ENCODE data around the gene BPTF. TPM values are rescaled to one million over a fixed set of nuclear protein-coding genes. Genes with fewer than 3 reads are reported as not detected.
"Not testable (repeated sequence)": the region's sequence is repeated elsewhere in the genome, so short reads cannot be mapped to it uniquely, and the experiment has no call there.

Gene BPTF
- total RNA-seq, 1 donor from 2014 or later = 135 TPM

GRCh38 chr17:68020409-68020756 is 195.1 kb downstream of the BPTF start:
- H3K4me3 Mint-ChIP-seq = peak overlapping the region; percentile 91
- H3K27me3 Mint-ChIP-seq = peaks cover 11% of the 10 kb centered on the region
- TF ChIP-seq, protein P1, sequence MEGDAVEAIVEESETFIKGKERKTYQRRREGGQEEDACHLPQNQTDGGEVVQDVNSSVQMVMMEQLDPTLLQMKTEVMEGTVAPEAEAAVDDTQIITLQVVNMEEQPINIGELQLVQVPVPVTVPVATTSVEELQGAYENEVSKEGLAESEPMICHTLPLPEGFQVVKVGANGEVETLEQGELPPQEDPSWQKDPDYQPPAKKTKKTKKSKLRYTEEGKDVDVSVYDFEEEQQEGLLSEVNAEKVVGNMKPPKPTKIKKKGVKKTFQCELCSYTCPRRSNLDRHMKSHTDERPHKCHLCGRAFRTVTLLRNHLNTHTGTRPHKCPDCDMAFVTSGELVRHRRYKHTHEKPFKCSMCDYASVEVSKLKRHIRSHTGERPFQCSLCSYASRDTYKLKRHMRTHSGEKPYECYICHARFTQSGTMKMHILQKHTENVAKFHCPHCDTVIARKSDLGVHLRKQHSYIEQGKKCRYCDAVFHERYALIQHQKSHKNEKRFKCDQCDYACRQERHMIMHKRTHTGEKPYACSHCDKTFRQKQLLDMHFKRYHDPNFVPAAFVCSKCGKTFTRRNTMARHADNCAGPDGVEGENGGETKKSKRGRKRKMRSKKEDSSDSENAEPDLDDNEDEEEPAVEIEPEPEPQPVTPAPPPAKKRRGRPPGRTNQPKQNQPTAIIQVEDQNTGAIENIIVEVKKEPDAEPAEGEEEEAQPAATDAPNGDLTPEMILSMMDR (conservative IDR thresholded peaks at IDR 0.05) = no peak
- H3K27ac Mint-ChIP-seq = peak overlapping the region; percentile 95
- no peak for DNase-seq (ENCODE audit: extremely low spot score, unreplicated experiment)
- H3K36me3 Mint-ChIP-seq = peaks cover 4% of the 10 kb centered on the region
- H3K9me3 Mint-ChIP-seq = no peaks in the 10 kb centered on the region
- peaks cover 5% of the 10 kb centered on the region for H3K4me1 Mint-ChIP-seq (ENCODE audit: unreplicated experiment)

- DNase-seq (ENCODE audit: extremely low spot score, unreplicated experiment); H3K9me3 Mint-ChIP-seq; H3K4me1 Mint-ChIP-seq (ENCODE audit: unreplicated experiment); H3K36me3 Mint-ChIP-seq: not testable (repeated sequence)
- H3K4me3 Mint-ChIP-seq = peak overlapping the region; percentile 91
- H3K27me3 Mint-ChIP-seq = peaks cover 11% of the 10 kb centered on the region
- H3K27ac Mint-ChIP-seq = peak overlapping the region; percentile 95
These were observed 195.5 kb downstream of the BPTF start for GRCh38 chr17:68020791-68021190.

DNA sequence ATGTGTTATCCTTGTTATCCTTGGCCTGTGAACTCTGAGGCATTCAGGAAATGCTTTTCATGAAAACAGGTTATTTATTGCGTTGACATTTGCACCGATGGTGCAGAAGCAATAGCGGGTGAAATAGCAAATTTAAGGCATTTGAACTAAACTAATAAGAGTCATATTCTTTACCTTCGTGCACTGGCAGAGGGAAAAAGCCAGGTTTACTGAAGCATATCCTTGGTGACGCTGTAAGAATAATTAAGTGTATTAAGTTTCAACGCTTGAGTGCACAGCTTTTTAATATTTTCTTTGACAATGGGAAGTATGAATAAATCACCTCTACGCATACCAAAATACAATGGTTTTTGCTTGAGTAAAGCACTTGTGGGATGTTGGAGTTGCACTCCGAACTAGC is 196.7 kb downstream of the BPTF start:
- Mint-ChIP-seq H3K27me3 (peaks cover 11% of the 10 kb centered on the region), H3K9me3 (no peaks in the 10 kb centered on the region), H3K4me1 (ENCODE audit: unreplicated experiment) (peaks cover 5% of the 10 kb centered on the region), H3K36me3 (peaks cover 4% of the 10 kb centered on the region), H3K4me3 (peak overlapping the region; percentile 38), H3K27ac (no peak overlapping the region)
- TF ChIP-seq, protein P1 (conservative IDR thresholded peaks at IDR 0.05) = no peak
- DNase-seq (ENCODE audit: extremely low spot score, unreplicated experiment) = no peak

DNA sequence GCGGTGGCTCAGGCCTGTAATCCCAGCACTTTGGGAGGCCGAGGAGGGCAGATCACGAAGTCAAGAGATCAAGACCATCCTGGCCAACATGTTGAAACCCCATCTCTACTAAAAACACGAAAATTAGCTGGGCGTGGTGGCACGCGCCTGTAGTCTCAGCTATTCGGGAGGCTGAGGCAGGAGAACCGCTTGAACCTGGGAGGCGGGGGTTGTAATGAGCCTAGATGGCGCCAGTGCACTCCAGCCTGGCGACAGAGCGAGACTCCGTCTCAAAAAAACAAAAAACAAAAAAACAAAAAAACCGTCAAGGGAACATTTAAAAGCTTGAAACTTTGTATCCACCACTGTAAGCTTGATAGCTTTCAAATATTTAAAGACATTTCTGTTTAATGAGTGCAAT is 197.2 kb downstream of the BPTF start:
- not testable (repeated sequence) for H3K27ac Mint-ChIP-seq; DNase-seq (ENCODE audit: extremely low spot score, unreplicated experiment); H3K4me3 Mint-ChIP-seq; H3K9me3 Mint-ChIP-seq; H3K36me3 Mint-ChIP-seq; H3K4me1 Mint-ChIP-seq (ENCODE audit: unreplicated experiment)
- H3K27me3 Mint-ChIP-seq = peaks cover 11% of the 10 kb centered on the region

- Mint-ChIP-seq H3K4me3 (no peak overlapping the region), H3K9me3 (peaks cover 4% of the 10 kb centered on the region), H3K36me3 (no peaks in the 10 kb centered on the region), H3K4me1 (ENCODE audit: unreplicated experiment) (peaks cover 8% of the 10 kb centered on the region), H3K27ac (no peak overlapping the region), H3K27me3 (no peaks in the 10 kb centered on the region)
- no peak for DNase-seq (ENCODE audit: extremely low spot score, unreplicated experiment)
- TF ChIP-seq, protein P1 (conservative IDR thresholded peaks at IDR 0.05) = no peak
These were observed 204.4 kb downstream of the BPTF start for GRCh38 chr17:68029512-68030215.

Other genes with a start within 250 kb of the BPTF start
- gene NOL11, start 107.6 kb upstream of the BPTF start, total RNA-seq (ENCODE audit: low replicate concordance) = 44.9 and 56.5 TPM in 2 replicates
- gene C17orf58, start 171.0 kb downstream of the BPTF start, total RNA-seq (ENCODE audit: low replicate concordance) = 8.1 and 8.8 TPM in 2 replicates
- 99.6 and 211 TPM in 2 replicates for gene KPNA2, start 210.2 kb downstream of the BPTF start, total RNA-seq (ENCODE audit: low replicate concordance)

Data from type B pancreatic cell (in vitro differentiated cells).